Measurements from ENCODE around the gene SCFD2. TPM values are rescaled to one million over a fixed set of nuclear protein-coding genes. Genes with fewer than 3 reads are reported as not detected.

SCFD2 gene
- total RNA-seq, 1 experiment from 2014 or later = 12.4 TPM

GRCh38 chr4:52889354-52889753 lies 476.5 kb downstream of the SCFD2 start (continued):
- TF ChIP-seq E2F4 (CRISPR knock-in tag; IDR thresholded peaks at IDR 0.05; ENCODE audit: borderline replicate concordance, low read depth) = no peak

GRCh38 chr4:52884994-52885393 lies 480.9 kb downstream of the SCFD2 start:
- DNase-seq (ENCODE audit: low spot score) (no peak), ATAC-seq (no peak)
- peaks cover 32% of the 10 kb centered on the region for H3K4me1 Mint-ChIP-seq
- H3K27ac Mint-ChIP-seq = no peak overlapping the region
- ChIA-PET POLR2A (no interaction called here), CTCF (no interaction called here)
- H3K36me3 Mint-ChIP-seq = peaks cover 37% of the 10 kb centered on the region
- H3K4me3 Mint-ChIP-seq = no peak overlapping the region
- TF ChIP-seq CBFB (CRISPR knock-in tag; IDR thresholded peaks at IDR 0.05; ENCODE audit: low read depth) = no peak
- TF ChIP-seq TCF7 (CRISPR knock-in tag; IDR thresholded peaks at IDR 0.05; ENCODE audit: low read depth) = no peak
- TF ChIP-seq IRF1 (CRISPR knock-in tag; IDR thresholded peaks at IDR 0.05) = no peak
- no peak for TF ChIP-seq MAX (CRISPR knock-in tag; IDR thresholded peaks at IDR 0.05)
- no peak for TF ChIP-seq ZNF281 (CRISPR knock-in tag; IDR thresholded peaks at IDR 0.05)
- TF ChIP-seq NR1H2 (CRISPR knock-in tag; IDR thresholded peaks at IDR 0.05) = no peak
- TF ChIP-seq ZNF532 (CRISPR knock-in tag; IDR thresholded peaks at IDR 0.05; ENCODE audit: borderline replicate concordance) = no peak
- no peak for TF ChIP-seq GABPB1 (CRISPR knock-in tag; IDR thresholded peaks at IDR 0.05)
- TF ChIP-seq ZNF138 (CRISPR knock-in tag; conservative IDR thresholded peaks at IDR 0.05) = no peak
- no peak for TF ChIP-seq SMAD3 (CRISPR knock-in tag; IDR thresholded peaks at IDR 0.05; ENCODE audit: borderline replicate concordance)
- H3K27me3 Mint-ChIP-seq (ENCODE audit: low read depth) = no peaks in the 10 kb centered on the region
- peaks cover 41% of the 10 kb centered on the region for H3K9me3 Mint-ChIP-seq

- Mint-ChIP-seq H3K27me3 (ENCODE audit: low read depth) (no peaks in the 10 kb centered on the region), H3K4me1 (peaks cover 27% of the 10 kb centered on the region), H3K9me3 (peaks cover 41% of the 10 kb centered on the region), H3K27ac (no peak overlapping the region), H3K36me3 (peaks cover 37% of the 10 kb centered on the region), H3K4me3 (no peak overlapping the region)
- ATAC-seq (no peak), DNase-seq (ENCODE audit: low spot score) (no peak)
- POLR2A ChIA-PET = no interaction called here
- CTCF ChIA-PET = interaction anchor here (0.8 to 1.3 kb wide), 4 partner anchors 10 to 98 kb away, joined by 3 to 5 read pairs (median 4); no protein-coding TSS in a partner anchor
- TF ChIP-seq ZNF317 (CRISPR knock-in tag; IDR thresholded peaks at IDR 0.05; ENCODE audit: borderline replicate concordance, low read depth) (no peak), NFATC4 (CRISPR knock-in tag; IDR thresholded peaks at IDR 0.05) (no peak), NR3C1 (CRISPR knock-in tag; conservative IDR thresholded peaks at IDR 0.05; ENCODE audit: low read depth) (no peak), E2F1 (CRISPR knock-in tag; IDR thresholded peaks at IDR 0.05) (no peak), ZNF138 (CRISPR knock-in tag; conservative IDR thresholded peaks at IDR 0.05) (no peak), ARID4B (CRISPR knock-in tag; IDR thresholded peaks at IDR 0.05; ENCODE audit: borderline replicate concordance) (no peak)
Observed at GRCh38 chr4:52883707-52884669, 481.9 kb downstream of the SCFD2 start.

Measured in WTC11 (cell line).